Measurements from ENCODE around the gene CDCA5. TPM values are rescaled to one million over a fixed set of nuclear protein-coding genes. Genes with fewer than 3 reads are reported as not detected.
A peak's percentile ranks its signal among the peaks of the same experiment; 100 is the strongest.

The CDCA5 gene
- polyA plus RNA-seq, 1 donor = 8.1 TPM

- DNase-seq (ENCODE audit: low read depth) = no peak
Observed at GRCh38 chr11:65107078-65107477, 23.2 kb upstream of the CDCA5 start.

- no peak for DNase-seq (ENCODE audit: low read depth)
Observed at GRCh38 chr11:65104628-65105027, 20.8 kb upstream of the CDCA5 start.

GRCh38 chr11:65103476-65103875 lies 19.6 kb upstream of the CDCA5 start:
- DNase-seq (ENCODE audit: low read depth) = no peak

- DNase-seq (ENCODE audit: low read depth) = no peak
Observed at GRCh38 chr11:65102142-65103095, 18.6 kb upstream of the CDCA5 start.

GRCh38 chr11:65100674-65101350 lies 17.0 kb upstream of the CDCA5 start:
- no peak for DNase-seq (ENCODE audit: low read depth)

- DNase-seq (ENCODE audit: low read depth) = no peak
Observed at GRCh38 chr11:65096926-65097325, 13.1 kb upstream of the CDCA5 start.

GRCh38 chr11:65095974-65096806 lies 12.3 kb upstream of the CDCA5 start, which contains the start of gene VPS51:
Gene VPS51, plus strand, starts transcription at chr11:65096214. Its CDS starts 37 bp downstream, at chr11:65096251.
- DNase-seq (ENCODE audit: low read depth) = peak; percentile 77

GRCh38 chr11:65095427-65095826 lies 11.6 kb upstream of the CDCA5 start:
- no peak for DNase-seq (ENCODE audit: low read depth)

- DNase-seq (ENCODE audit: low read depth) = no peak
Observed at GRCh38 chr11:65090628-65091027, 6.8 kb upstream of the CDCA5 start.

- no peak for DNase-seq (ENCODE audit: low read depth)
Observed at GRCh38 chr11:65089621-65090020, 5.8 kb upstream of the CDCA5 start.

GRCh38 chr11:65087827-65088226 lies 4.0 kb upstream of the CDCA5 start:
- no peak for DNase-seq (ENCODE audit: low read depth)

GRCh38 chr11:65087216-65087615 lies 3.4 kb upstream of the CDCA5 start:
- DNase-seq (ENCODE audit: low read depth) = no peak

GRCh38 chr11:65086809-65087208 lies 3.0 kb upstream of the CDCA5 start:
- no peak for DNase-seq (ENCODE audit: low read depth)

- DNase-seq (ENCODE audit: low read depth) = no peak
Observed at GRCh38 chr11:65085446-65085845, 1.6 kb upstream of the CDCA5 start.

GRCh38 chr11:65084598-65085375 lies 947 bp upstream of the CDCA5 start:
- DNase-seq (ENCODE audit: low read depth) = no peak

- no peak for DNase-seq (ENCODE audit: low read depth)
Observed at GRCh38 chr11:65083134-65083833, 556 bp downstream of the CDCA5 start.

- no peak for DNase-seq (ENCODE audit: low read depth)
Observed at GRCh38 chr11:65078786-65079342, 5.0 kb downstream of the CDCA5 start.

GRCh38 chr11:65078151-65078550 lies 5.7 kb downstream of the CDCA5 start:
- DNase-seq (ENCODE audit: low read depth) = no peak

- no peak for DNase-seq (ENCODE audit: low read depth)
Observed at GRCh38 chr11:65077451-65077850, 6.4 kb downstream of the CDCA5 start.

- no peak for DNase-seq (ENCODE audit: low read depth)
Observed at GRCh38 chr11:65072631-65072966, 11.2 kb downstream of the CDCA5 start.

Measured in forelimb muscle (tissue), 1 donor.